ENCODE data around the gene NXPH3. TPM values are rescaled to one million over a fixed set of nuclear protein-coding genes. Genes with fewer than 3 reads are reported as not detected.

NXPH3 gene
- total and polyA plus RNA-seq, 9 of the 15 experiments (the other 6 are each of a cell fraction or from before 2014, with no cell fraction given), result 0.04 to 0.27 (median 0.07) TPM; not detected in 2

DNA sequence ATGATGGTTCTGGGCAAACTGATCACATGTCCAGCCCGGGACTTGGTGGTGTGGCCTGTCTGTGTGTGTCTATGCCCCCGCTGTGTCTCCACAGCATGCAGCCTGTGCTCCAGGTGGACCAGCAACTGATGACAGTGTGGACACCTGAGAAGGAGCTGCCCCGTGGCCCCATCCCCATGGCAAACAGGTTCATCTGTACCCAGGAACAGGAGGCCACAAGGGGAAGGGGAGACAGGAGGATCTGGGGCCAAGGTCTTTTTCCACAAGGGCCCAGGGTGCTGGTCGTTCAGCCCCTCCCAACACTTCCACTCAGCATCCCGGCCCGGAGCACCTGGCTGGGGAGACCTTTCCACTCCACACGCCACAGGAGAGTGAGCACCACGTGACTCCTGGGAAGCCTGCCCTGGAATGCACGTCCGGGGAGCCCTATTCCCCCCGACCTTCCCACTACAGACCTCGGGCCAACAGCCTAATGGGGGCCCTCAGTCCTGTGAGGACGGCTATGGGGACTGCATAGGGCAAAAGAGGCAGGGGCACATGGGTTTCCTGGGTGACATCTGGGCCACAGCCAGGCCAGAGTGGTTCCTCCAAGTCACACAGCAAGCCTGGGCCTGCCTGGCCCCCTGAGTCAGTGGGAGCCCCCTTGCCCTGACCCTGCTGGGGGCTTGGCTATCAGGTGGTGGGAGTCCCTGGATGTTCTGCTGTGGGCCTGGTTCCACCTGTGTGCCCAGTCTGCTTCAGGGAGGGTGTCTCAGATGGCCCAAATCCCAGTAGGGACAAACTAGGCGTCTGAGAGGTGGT lies 20.8 kb upstream of the NXPH3 start:
- ChIA-PET POLR2A (no interaction called here), CTCF (ENCODE audit: low intra/inter-chr PET ratio) (interaction anchor here (1.6 to 2.4 kb wide), 3 partner anchors 21 to 119 kb away, joined by 3 to 11 read pairs (median 10); partner anchors contain the start of gene NXPH3)
- no peaks in the 10 kb centered on the region for H3K9me1 ChIP-seq (ENCODE audit: control insufficient read depth, insufficient read depth, low read length)
- H3K9ac ChIP-seq (ENCODE audit: insufficient read depth in 1 of 2, low read depth in 2 of 2, low read length in 2 of 2), result peak overlapping the region in 1 of 2 experiments; percentile 20; a peak in 1 of 4 replicates
- no peak overlapping the region for H3K4me2 ChIP-seq (ENCODE audit: insufficient read depth, low read length)
- ATAC-seq (no peak), FAIRE-seq (no peak), DNase-seq (ENCODE audit: extremely low read depth in 1 of 4, low spot score in 3 of 4) (peak in 1 of 4 experiments; percentile 8)
- no peak for TF ChIP-seq MCM2 (IDR thresholded peaks at IDR 0.05; ENCODE audit: low read depth)
- TF ChIP-seq, protein P1, sequence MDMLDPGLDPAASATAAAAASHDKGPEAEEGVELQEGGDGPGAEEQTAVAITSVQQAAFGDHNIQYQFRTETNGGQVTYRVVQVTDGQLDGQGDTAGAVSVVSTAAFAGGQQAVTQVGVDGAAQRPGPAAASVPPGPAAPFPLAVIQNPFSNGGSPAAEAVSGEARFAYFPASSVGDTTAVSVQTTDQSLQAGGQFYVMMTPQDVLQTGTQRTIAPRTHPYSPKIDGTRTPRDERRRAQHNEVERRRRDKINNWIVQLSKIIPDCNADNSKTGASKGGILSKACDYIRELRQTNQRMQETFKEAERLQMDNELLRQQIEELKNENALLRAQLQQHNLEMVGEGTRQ (CRISPR knock-in tag; IDR thresholded peaks at IDR 0.05), result 0 out of 2 replicates have a peak, but pooled peaks have one; percentile 18
- TF ChIP-seq CBX3 (IDR thresholded peaks at IDR 0.05; ENCODE audit: borderline replicate concordance in 1 of 2, low read length in 2 of 2), result no peak
- peaks cover 0 to 14% of the 10 kb centered on the region in 2 experiments; a peak in 3 of 5 replicates for H3K4me1 ChIP-seq (replicated peaks in 1 of 2; ENCODE audit: control insufficient read depth in 2 of 2, insufficient read depth in 2 of 2, low read length in 2 of 2)
- H3K27ac ChIP-seq (ENCODE audit: extremely low read depth, low read depth, low read length), result no peak overlapping the region
- no TSS peak for BruUV-seq (replicated peaks)
- H4K20me1 ChIP-seq (replicated peaks; ENCODE audit: control insufficient read depth, insufficient read depth, low read length), result no peaks in the 10 kb centered on the region
- no peaks in the 10 kb centered on the region for H3K9me3 ChIP-seq (replicated peaks; ENCODE audit: control insufficient read depth, insufficient read depth, low read depth, low read length)
- WGBS (ENCODE audit: insufficient coverage, low coverage, missing lambda C conversion rate), result 22% methylated on average over 13 of the region's 14 CpGs
- peaks cover 0 to 6% of the 10 kb centered on the region in 2 experiments; a peak in 1 of 5 replicates for H3K27me3 ChIP-seq (ENCODE audit: control insufficient read depth in 2 of 2, insufficient read depth in 2 of 2, low read length in 2 of 2)
- no peak overlapping the region for H3K4me3 ChIP-seq
- no peak overlapping the region for H2AFZ ChIP-seq (ENCODE audit: low read depth, low read length)
- no peaks in the 10 kb centered on the region for H3K36me3 ChIP-seq (ENCODE audit: control insufficient read depth, insufficient read depth, low read length)
- H3K79me2 ChIP-seq (ENCODE audit: control insufficient read depth, insufficient read depth, low read length), result no peaks in the 10 kb centered on the region
- intact Hi-C loops (cut with micrococcal nuclease), result loop anchor here (5.0 kb wide), 1 partner anchor 238 kb away; no protein-coding TSS in a partner anchor
- in situ Hi-C loops (cut with MboI), result loop anchor here (5.0 kb wide), 3 partner anchors 118 to 248 kb away; partner anchors contain the start of gene PHB1

Measured in K562 (cell line).